Endothelial cell of hepatic sinusoid (primary cell): ENCODE measurements around the gene TM2D1.

Experiments
- in situ Hi-C: cut with HindIII; loops from 2 replicates; pipeline ENCODE4 v1.10.0; 2017; ENCODE audit warnings: low sequenced_read_pairs

Gene TM2D1

GRCh38 chr1:61645476-61645875 lies 79.5 kb downstream of the TM2D1 start:
- in situ Hi-C loops: no loop called here

- in situ Hi-C loops: no loop called here
These were observed 80.6 kb downstream of the TM2D1 start for GRCh38 chr1:61644303-61644702.

- in situ Hi-C loops: no loop called here
These were observed 82.3 kb downstream of the TM2D1 start for GRCh38 chr1:61642475-61643232.

- in situ Hi-C loops: no loop called here
These were observed 83.2 kb downstream of the TM2D1 start for GRCh38 chr1:61641578-61642336.

- in situ Hi-C loops: no loop called here
These were observed 84.1 kb downstream of the TM2D1 start for GRCh38 chr1:61640531-61641530.

GRCh38 chr1:61639608-61640336 lies 85.2 kb downstream of the TM2D1 start:
- in situ Hi-C loops: no loop called here

GRCh38 chr1:61638911-61639605 lies 85.9 kb downstream of the TM2D1 start:
- in situ Hi-C loops: no loop called here

- in situ Hi-C loops: no loop called here
These were observed 86.6 kb downstream of the TM2D1 start for GRCh38 chr1:61638296-61638695.

GRCh38 chr1:61637470-61637869 lies 87.5 kb downstream of the TM2D1 start:
- in situ Hi-C loops: no loop called here

GRCh38 chr1:61636814-61637213 lies 88.1 kb downstream of the TM2D1 start:
- in situ Hi-C loops: no loop called here

- in situ Hi-C loops: no loop called here
These were observed 88.6 kb downstream of the TM2D1 start for GRCh38 chr1:61636376-61636775.

GRCh38 chr1:61635557-61635956 lies 89.4 kb downstream of the TM2D1 start:
- in situ Hi-C loops: no loop called here

- in situ Hi-C loops: loop anchor here (5.0 kb wide), 2 partner anchors 36 to 39 kb away; no protein-coding TSS in a partner anchor
These were observed 93.5 kb downstream of the TM2D1 start for GRCh38 chr1:61631436-61631835.
